HG02678 (cell line): ENCODE data around the gene SNX5.
"Not testable (repeated sequence)": the region's sequence is repeated elsewhere in the genome, so short reads cannot be mapped to it uniquely, and the experiment has no call there.

Experiments
- ATAC-seq: cut with Tn5 transposase; IDR thresholded peaks from one replicate; pipeline ENCODE4 v1.9.1; 2021; ENCODE audit warnings: mild to moderate bottlenecking, moderate library complexity; ENCODE audit not compliant: unreplicated experiment

The SNX5 gene

GRCh38 chr20:17960927-17961586, 7.5 kb downstream of the SNX5 start:
- no peak for ATAC-seq

- not testable (repeated sequence) for ATAC-seq
Measured at GRCh38 chr20:17960400-17960885, 8.2 kb downstream of the SNX5 start.

- no peak for ATAC-seq
Measured at GRCh38 chr20:17959257-17959627, 9.4 kb downstream of the SNX5 start.

- ATAC-seq, result no peak
Measured at GRCh38 chr20:17958373-17959256, 10.0 kb downstream of the SNX5 start.

- ATAC-seq, result no peak
Measured at GRCh38 chr20:17957505-17958363, 10.9 kb downstream of the SNX5 start.

- no peak for ATAC-seq
Measured at GRCh38 chr20:17956099-17956685, 12.4 kb downstream of the SNX5 start.

- no peak for ATAC-seq
Measured at GRCh38 chr20:17955302-17955701, 13.3 kb downstream of the SNX5 start.

GRCh38 chr20:17953935-17954334, 14.7 kb downstream of the SNX5 start:
- ATAC-seq, result no peak

GRCh38 chr20:17952692-17953684, 15.6 kb downstream of the SNX5 start:
- ATAC-seq, result no peak

- ATAC-seq, result no peak
Measured at GRCh38 chr20:17951323-17951722, 17.3 kb downstream of the SNX5 start.

GRCh38 chr20:17950670-17951069, 17.9 kb downstream of the SNX5 start:
- no peak for ATAC-seq

- no peak for ATAC-seq
Measured at GRCh38 chr20:17949899-17950298, 18.7 kb downstream of the SNX5 start.

GRCh38 chr20:17948442-17948841, 20.2 kb downstream of the SNX5 start:
- ATAC-seq, result no peak

- ATAC-seq, result no peak
Measured at GRCh38 chr20:17947474-17947815, 21.1 kb downstream of the SNX5 start.

- ATAC-seq, result no peak
Measured at GRCh38 chr20:17946572-17947473, 21.8 kb downstream of the SNX5 start.

GRCh38 chr20:17946040-17946439, 22.6 kb downstream of the SNX5 start:
- no peak for ATAC-seq

- ATAC-seq, result no peak
Measured at GRCh38 chr20:17944854-17945474, 23.6 kb downstream of the SNX5 start.

GRCh38 chr20:17943343-17943742, 25.3 kb downstream of the SNX5 start:
- ATAC-seq, result peak; percentile 81
